ENCODE results near the gene AHDC1.

AHDC1 gene

DNA sequence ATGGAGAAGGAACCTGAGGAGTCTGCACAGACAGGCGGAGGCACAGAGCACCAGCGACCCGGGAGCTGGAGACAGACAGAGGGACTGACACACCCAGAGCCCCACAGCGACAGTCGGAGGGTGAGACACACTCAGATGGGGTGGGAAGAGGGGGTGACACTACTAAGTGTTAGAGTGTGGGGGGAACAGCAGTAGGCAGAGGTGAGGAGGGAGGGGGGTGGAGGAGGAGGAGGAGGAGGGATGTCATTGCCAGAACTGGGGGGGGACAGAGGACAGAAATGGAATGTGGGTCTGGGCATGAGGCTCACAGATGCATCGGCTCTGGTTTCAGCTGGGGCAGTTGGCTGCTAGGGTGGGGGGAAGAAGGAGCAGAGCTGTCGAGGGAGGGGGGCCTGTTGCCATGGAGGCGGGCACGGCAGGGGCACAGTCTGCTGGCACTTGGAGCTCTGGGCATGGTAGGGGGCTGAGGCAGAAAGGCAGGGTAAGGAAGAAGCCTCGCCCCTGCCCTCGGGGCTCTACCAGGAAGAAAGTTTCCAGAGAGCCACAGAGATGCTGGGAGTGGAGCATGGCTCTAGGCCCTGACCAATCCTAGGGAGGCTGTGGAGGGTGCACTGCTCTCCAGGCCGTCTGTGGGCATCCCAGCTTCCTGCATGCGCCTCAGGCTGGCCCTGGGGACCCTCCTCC, 37.3 kb downstream of the AHDC1 start:
- TF ChIP-seq, protein P1, sequence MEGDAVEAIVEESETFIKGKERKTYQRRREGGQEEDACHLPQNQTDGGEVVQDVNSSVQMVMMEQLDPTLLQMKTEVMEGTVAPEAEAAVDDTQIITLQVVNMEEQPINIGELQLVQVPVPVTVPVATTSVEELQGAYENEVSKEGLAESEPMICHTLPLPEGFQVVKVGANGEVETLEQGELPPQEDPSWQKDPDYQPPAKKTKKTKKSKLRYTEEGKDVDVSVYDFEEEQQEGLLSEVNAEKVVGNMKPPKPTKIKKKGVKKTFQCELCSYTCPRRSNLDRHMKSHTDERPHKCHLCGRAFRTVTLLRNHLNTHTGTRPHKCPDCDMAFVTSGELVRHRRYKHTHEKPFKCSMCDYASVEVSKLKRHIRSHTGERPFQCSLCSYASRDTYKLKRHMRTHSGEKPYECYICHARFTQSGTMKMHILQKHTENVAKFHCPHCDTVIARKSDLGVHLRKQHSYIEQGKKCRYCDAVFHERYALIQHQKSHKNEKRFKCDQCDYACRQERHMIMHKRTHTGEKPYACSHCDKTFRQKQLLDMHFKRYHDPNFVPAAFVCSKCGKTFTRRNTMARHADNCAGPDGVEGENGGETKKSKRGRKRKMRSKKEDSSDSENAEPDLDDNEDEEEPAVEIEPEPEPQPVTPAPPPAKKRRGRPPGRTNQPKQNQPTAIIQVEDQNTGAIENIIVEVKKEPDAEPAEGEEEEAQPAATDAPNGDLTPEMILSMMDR (conservative IDR thresholded peaks at IDR 0.05; ENCODE audit: low read depth, low read length) = no peak
- DNase-seq (ENCODE audit: low read depth) = no peak
- H3K4me3 ChIP-seq (ENCODE audit: low read length) = no peak overlapping the region

DNA sequence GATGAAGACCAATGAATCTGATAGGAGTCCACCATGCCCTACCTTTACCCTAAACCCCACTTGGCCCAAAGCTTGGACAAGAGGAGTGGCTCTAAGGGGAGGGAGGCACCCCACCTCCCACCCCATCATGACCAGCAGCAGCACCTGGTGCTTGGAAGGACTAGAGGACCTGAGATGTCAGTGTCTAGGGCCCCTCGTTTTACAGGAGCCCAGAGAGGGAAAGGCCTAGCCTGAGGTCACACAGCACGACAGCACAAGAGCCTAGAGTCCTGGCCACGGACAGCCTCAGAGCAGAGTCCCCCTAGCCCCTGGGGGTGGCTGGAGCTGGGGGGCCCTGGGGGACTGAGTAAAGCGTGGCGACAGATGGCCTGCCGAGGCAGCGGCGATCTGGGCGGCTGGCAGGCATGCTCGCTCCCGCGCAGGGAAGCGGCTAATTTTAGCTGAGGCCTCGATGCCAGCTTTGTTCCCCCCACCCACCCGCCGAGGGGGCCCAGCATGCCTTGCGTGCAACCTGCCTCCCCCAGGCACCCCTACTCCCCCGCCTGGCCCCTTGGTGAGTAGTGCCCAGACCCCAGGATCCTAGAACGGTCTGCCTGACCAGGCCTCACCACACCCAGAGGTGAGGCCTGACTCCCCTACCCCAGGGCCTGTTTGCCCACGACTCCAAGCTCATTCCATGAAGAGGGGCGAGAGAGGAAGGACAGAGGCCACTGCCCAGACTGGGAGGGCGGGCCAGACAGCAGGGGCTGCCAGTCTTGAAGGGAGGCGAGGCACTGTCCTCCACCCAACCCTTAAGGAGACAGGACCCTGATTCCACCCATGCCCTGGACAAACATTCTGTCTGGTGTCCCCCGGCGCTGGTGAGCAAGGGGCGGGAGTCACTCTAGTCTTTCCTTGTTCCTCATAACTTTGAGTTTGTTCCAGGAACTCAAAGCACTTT, 39.0 kb downstream of the AHDC1 start:
- no peak for DNase-seq (ENCODE audit: low read depth)
- TF ChIP-seq, protein P1 (conservative IDR thresholded peaks at IDR 0.05; ENCODE audit: low read depth, low read length) = no peak
- no peak overlapping the region for H3K4me3 ChIP-seq (ENCODE audit: low read length)

DNA sequence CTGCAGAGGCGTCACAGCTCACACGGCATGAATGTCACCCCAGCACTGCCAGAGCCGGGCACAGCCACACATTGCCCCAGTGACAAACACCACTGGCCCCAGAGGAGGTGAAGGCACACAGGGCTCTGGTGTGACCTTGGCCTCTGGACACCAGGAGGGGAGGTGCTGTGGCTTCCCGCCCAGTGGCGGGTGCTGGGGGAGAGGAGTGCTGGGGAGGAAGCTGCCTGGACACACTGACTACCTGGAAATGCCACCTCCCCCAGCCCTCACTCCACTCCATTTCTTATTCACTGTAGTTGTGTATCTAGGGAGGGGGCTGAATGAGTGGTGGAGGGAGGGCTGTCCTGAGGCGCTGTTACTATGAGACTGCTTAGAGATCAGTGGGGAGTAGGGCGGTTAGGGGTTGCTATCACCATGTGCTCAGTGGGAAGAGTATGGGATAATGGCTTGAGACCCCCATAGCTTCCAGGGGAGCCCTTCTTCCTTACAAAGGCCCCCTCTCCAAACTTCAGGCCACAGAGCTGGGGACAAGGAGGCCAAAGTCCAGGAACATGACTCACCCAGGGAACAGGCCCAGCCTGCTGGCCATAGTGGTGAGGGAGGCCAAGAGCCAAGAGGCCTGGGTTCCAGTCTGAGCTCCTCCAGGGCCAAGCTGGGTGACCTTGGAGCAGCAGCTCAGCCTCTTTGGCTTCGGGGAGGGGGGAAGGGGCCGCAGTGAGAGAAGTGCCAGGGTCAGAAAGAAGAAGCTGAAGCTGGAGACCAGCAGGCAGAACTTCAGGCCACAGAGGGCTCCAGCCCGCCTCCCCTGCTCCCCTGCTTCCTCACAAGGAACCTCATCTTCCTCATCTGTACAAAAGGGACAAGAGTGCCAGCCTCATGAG, 40.1 kb downstream of the AHDC1 start:
- no peak for DNase-seq (ENCODE audit: low read depth)
- H3K4me3 ChIP-seq (ENCODE audit: low read length) = no peak overlapping the region
- TF ChIP-seq, protein P1 (conservative IDR thresholded peaks at IDR 0.05; ENCODE audit: low read depth, low read length) = no peak

DNA sequence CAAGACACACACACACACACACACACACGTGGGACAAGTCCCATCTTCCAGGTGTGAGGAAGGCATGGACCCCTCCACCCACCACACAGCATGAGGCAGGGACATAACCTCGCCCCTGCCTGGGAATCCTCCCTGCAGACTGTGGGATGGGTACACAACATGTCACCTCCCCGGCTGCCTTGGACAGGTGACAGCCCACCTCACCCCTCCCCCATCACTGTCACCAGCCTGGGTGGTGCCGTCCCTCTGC, 40.7 kb downstream of the AHDC1 start:
- no peak for DNase-seq (ENCODE audit: low read depth)
- H3K4me3 ChIP-seq (ENCODE audit: low read length) = no peak overlapping the region
- TF ChIP-seq, protein P1 (conservative IDR thresholded peaks at IDR 0.05; ENCODE audit: low read depth, low read length) = no peak

DNA sequence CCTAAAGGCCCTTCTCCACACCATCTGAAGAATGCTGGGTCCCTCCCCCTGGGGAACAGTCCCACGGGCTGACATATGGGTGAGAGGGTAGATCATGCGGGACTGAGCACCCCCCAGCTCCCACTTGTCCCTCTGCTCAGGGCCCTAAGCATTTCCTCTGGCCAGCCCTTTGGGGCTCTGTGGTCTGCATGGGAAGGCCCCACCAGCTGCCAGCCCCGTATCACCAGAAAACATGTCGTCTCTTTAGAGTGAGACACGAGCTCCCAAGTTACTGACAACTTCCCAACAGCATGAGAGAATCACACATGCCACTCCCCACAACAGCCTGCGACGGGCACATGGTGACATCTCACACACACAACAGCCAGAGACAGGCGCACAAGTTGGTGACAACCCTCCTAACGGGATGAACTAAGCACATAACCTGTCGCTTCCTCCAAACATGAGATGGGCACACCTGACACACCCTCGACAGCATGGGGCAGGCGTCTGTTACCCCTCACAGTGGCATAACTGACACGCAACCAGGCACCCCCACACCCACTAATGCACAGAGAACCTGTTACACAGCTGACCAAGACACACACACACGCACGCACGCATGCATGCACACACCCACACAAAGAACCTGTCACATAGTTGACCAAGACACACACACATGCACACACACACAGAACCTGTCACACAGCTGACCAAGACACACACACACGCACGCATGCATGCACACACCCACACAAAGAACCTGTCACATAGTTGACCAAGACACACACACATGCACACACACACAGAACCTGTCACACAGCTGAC, 41.2 kb downstream of the AHDC1 start:
- no peak for DNase-seq (ENCODE audit: low read depth)
- no peak overlapping the region for H3K4me3 ChIP-seq (ENCODE audit: low read length)
- TF ChIP-seq, protein P1 (conservative IDR thresholded peaks at IDR 0.05; ENCODE audit: low read depth, low read length) = no peak

DNA sequence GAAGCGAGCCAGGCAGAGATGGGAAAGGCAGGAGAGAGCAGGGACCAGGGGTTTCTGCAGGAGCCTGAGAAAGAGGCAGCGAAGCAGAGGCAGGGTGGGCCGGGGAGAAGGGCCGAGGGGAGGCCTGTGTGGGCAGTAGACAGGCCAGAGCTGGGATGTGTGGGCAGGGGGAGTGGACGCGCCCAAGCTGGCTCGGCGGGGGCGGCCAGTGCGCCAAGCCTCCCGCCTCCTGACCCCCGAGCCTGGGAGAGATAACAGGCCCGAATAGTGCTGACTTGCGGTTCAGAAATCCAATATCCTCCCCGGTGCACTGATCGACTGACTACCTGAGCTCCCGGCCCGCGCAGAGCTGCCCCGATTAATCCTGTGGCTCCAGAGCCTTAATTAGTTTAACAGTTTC, 41.9 kb downstream of the AHDC1 start:
- H3K4me3 ChIP-seq (ENCODE audit: low read length) = no peak overlapping the region
- DNase-seq (ENCODE audit: low read depth) = no peak
- TF ChIP-seq, protein P1 (conservative IDR thresholded peaks at IDR 0.05; ENCODE audit: low read depth, low read length) = no peak
